SKM-1 (cell line): Measurements from ENCODE around the gene NOS1AP.
A peak's percentile ranks its signal among the peaks of the same experiment; 100 is the strongest.

Source experiments
- DNase-seq: peaks from one replicate; lab custom pipeline; 2025; ENCODE audit not compliant: unreplicated experiment; lab: John Stamatoyannopoulos, UW

Gene NOS1AP

GRCh38 chr1:162242804-162243203 lies 173.3 kb downstream of the NOS1AP start:
- DNase-seq, result no peak

- DNase-seq, result no peak
These were observed 179.5 kb downstream of the NOS1AP start for GRCh38 chr1:162248854-162249535.

GRCh38 chr1:162250004-162250730 lies 180.7 kb downstream of the NOS1AP start:
- no peak for DNase-seq

GRCh38 chr1:162251102-162251501 lies 181.6 kb downstream of the NOS1AP start:
- DNase-seq, result no peak

GRCh38 chr1:162252214-162252613 lies 182.7 kb downstream of the NOS1AP start:
- DNase-seq, result no peak

GRCh38 chr1:162253790-162254189 lies 184.3 kb downstream of the NOS1AP start:
- no peak for DNase-seq

GRCh38 chr1:162256287-162256686 lies 186.8 kb downstream of the NOS1AP start:
- DNase-seq, result no peak

GRCh38 chr1:162258394-162258793 lies 188.9 kb downstream of the NOS1AP start:
- no peak for DNase-seq

GRCh38 chr1:162259894-162260455 lies 190.5 kb downstream of the NOS1AP start:
- no peak for DNase-seq

- DNase-seq, result no peak
These were observed 194.6 kb downstream of the NOS1AP start for GRCh38 chr1:162264108-162264507.

- no peak for DNase-seq
These were observed 196.5 kb downstream of the NOS1AP start for GRCh38 chr1:162265983-162266382.

- no peak for DNase-seq
These were observed 200.7 kb downstream of the NOS1AP start for GRCh38 chr1:162270016-162270770.

- DNase-seq, result no peak
These were observed 202.5 kb downstream of the NOS1AP start for GRCh38 chr1:162271972-162272371.

- DNase-seq, result no peak
These were observed 202.9 kb downstream of the NOS1AP start for GRCh38 chr1:162272419-162272818.

- DNase-seq, result no peak
These were observed 206.2 kb downstream of the NOS1AP start for GRCh38 chr1:162275622-162276175.

- DNase-seq, result peak; percentile 74
These were observed 207.0 kb downstream of the NOS1AP start for GRCh38 chr1:162276493-162276892.

- no peak for DNase-seq
These were observed 209.6 kb downstream of the NOS1AP start for GRCh38 chr1:162279136-162279498.

GRCh38 chr1:162281426-162281825 lies 211.9 kb downstream of the NOS1AP start:
- no peak for DNase-seq

- DNase-seq, result no peak
These were observed 214.2 kb downstream of the NOS1AP start for GRCh38 chr1:162283657-162284056.

GRCh38 chr1:162284206-162284955 lies 214.9 kb downstream of the NOS1AP start:
- DNase-seq, result no peak

- DNase-seq, result no peak
These were observed 215.7 kb downstream of the NOS1AP start for GRCh38 chr1:162285149-162285561.
